Measurements from ENCODE around the gene AHSG.

The AHSG gene

DNA sequence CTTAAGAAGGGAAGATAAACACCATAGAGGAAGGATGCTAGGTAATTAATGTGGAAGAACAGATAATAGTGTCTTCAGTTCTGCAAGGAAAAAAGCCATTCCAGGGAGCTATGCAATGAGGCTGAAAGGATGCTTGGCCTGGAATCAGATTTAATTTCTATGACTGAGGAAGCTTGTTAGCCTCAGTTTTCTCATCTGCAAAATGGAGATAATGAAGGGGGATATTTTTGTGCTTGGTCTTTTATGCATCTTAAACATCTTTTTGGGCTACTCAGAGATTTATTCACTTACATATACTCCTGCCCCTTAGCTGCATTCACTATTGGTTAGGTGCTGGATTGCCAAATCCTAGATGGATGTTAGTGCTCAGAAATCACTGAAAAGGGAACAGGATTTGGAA lies 25.7 kb upstream of the AHSG start:
- FAIRE-seq (no peak), DNase-seq (ENCODE audit: insufficient read length, low spot score) (no peak)
- TF ChIP-seq POLR2A (IDR thresholded peaks at IDR 0.05; ENCODE audit: low read depth, low read length) = no peak

DNA sequence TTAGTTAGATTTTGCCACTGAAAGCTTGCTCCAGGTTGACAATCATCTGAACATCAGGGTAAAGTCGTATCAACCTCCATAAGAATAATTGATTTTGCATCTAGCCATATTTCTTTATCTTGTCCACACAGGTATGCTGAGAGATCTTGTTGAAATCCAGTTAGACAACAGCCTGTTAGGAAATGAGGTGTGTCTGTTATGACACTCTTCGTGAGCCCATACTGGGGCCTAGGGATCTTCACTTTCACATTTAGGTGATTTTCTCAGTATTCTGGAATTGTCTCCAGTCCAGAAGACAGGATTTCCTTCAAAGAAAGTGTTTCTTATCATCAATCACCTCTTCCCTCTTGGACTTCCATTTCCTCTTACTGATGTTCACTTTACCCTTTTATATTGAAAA lies 24.2 kb upstream of the AHSG start:
- peak; percentile 72 for FAIRE-seq
- no peak for TF ChIP-seq POLR2A (IDR thresholded peaks at IDR 0.05; ENCODE audit: low read depth, low read length)
- no peak for DNase-seq (ENCODE audit: insufficient read length, low spot score)

DNA sequence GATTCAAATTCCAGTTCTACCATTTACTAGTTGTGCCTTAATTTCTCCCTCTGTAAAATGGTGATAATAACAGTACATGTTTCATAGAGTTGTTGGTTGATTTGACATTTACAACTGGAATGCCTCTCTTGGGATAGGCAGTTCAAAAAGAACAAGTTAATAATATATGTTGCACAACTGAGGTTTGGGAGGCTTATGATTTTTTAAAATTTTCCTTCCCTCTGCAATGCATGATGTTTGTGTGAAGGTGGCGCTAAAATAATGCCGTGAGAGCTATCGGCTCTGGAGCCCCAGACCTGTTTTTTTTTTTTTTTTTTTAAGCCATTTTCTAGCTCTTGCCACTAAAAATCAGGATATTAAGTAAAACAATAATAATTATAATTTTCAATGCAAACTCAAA lies 23.7 kb upstream of the AHSG start:
- FAIRE-seq = no peak
- no peak for TF ChIP-seq POLR2A (IDR thresholded peaks at IDR 0.05; ENCODE audit: low read depth, low read length)
- no peak for DNase-seq (ENCODE audit: insufficient read length, low spot score)

DNA sequence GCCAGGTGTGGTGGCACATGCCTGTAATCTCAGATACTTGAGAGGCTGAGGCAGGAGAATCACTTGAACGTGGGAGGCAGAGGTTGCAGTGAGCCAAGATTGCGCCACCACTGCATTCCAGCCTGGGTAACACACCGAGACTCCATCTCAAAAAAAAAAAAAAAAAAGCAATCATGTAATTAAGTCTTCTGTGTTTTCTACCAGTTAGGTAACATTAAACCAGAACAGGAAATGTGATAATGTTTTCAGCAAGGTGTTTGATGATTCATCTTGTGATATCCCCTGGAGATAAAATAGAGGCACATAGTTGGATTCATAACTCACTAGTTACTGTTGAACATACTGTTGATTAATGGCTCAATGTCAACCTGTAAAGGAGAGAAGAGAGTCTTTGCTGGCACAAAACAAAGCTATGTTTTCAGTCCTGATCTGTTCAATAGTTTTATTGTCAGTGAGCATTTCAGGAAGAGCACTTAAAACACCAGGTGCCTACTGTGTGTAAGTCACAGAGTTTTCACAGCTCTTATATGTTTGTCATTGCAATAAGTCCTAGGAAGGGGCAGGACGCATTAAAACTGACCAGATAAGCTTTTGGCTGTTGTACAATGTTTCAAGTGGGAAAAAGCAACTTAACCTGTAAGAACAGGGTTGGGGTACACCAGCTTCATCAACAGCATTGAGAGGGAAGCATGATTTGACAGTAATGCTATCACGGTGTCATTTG lies 22.8 kb upstream of the AHSG start:
- FAIRE-seq (no peak), DNase-seq (ENCODE audit: insufficient read length, low spot score) (no peak)
- TF ChIP-seq POLR2A (IDR thresholded peaks at IDR 0.05; ENCODE audit: low read depth, low read length) = no peak

DNA sequence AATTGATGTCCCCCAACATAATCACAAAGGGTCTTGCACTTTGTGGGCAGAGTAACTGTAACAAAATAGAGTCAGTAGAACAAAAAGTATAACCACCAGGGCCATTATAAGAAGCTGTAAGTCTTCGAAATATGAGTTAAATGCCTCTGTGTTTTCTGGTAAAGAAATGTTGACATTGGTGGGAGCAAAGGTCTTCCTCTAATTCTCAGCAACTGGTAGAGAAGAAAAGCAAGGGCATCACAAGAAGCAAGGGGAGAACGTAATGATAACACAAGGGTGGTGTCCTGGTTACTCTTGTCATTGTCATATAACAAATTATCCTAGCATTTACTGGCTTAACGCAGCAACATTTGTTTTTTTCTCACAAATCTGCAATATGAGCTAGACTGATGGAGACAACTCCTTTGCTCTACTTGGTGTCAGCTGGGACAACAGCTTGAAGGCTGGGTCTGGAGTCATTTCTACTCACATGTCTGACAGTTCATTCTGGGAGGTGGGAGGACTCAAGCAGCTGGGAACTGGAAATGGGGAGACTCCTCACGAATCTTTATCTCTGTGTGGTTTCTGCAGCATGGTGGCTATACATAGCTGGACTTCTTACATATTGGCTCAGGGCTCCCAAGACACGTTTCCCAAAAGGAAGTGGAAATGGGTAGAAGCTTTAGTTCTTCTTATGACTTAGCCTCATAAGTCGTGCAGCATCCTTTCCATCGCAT lies 22.1 kb upstream of the AHSG start:
- DNase-seq (ENCODE audit: insufficient read length, low spot score) = no peak
- FAIRE-seq = no peak
- TF ChIP-seq POLR2A (IDR thresholded peaks at IDR 0.05; ENCODE audit: low read depth, low read length) = no peak

DNA sequence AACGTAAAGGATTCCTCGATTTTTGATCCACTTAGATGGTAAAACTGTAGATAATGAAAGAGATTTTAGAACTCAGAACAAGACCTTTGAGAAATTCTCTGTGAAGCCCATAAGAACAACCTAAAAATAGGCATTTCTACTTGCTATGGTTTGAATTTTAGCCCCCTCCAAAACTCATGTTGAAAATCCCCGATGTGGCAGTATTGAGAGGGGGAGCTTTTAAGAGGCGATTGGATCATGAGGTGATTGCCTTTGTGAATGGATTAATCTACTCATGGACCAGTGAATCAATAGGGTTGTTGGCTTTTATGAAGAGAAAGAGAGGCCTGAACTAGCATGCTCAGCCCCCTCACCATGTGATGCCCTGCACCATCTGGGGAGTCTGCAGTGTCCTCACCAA lies 20.2 kb upstream of the AHSG start:
- DNase-seq (ENCODE audit: insufficient read length, low spot score) (no peak), FAIRE-seq (no peak)
- no peak for TF ChIP-seq POLR2A (IDR thresholded peaks at IDR 0.05; ENCODE audit: low read depth, low read length)

DNA sequence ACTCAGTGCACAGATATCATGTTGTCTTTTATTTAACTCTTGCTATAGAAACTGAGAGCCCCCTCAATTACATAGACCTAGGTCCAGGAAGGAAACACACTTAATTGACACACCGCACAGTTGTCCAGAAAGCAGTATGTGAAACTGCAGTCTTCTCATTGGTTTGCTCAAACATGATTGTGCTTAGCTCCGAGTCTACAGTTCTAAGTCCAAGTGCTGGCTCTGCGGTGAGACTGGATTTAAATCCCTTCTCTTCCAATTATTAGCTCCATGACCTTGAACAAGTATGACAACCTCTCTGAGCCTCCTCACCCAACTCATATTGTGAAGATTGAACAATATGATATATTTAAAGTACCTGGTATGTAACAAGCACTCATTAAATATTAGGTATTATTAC lies 19.0 kb upstream of the AHSG start:
- FAIRE-seq (no peak), DNase-seq (ENCODE audit: insufficient read length, low spot score) (no peak)
- no peak for TF ChIP-seq POLR2A (IDR thresholded peaks at IDR 0.05; ENCODE audit: low read depth, low read length)

GRCh38 chr3:186594591-186595113 lies 18.2 kb upstream of the AHSG start:
- no peak for TF ChIP-seq POLR2A (IDR thresholded peaks at IDR 0.05; ENCODE audit: low read depth, low read length)
- FAIRE-seq (no peak), DNase-seq (ENCODE audit: insufficient read length, low spot score) (no peak)

DNA sequence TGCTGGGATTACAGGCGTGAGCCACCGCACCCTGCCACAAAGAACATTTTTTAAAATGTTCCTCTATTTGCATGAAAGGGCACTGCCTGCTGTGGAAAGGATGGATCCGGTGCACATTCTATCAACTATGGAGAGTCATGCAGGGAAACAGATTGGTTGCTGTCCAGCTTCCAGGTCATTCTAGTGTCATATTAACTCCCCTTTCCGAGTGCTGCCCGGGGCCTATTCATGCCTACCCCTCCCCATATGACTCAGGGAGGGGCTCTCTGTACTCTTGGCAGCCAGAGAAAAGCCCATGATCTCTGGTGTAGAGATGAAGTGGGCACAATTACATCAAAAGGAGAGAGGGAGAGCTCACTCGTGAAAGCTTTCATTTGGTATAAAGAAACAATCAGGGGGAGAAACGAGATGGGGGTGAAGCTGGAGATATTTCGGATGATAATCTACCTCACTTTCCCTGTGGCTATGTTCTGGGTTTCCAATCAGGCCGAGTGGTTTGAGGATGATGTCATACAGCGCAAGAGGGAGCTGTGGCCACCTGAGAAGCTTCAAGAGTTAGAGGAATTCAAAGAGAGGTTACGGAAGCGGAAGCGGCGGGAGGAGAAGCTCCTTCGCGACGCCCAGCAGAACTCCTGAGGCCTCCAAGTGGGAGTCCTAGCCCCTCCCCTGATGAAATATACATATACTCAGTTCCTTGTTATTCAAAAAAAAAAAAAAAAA lies 16.1 kb upstream of the AHSG start:
- FAIRE-seq (no peak), DNase-seq (ENCODE audit: insufficient read length, low spot score) (no peak)
- TF ChIP-seq POLR2A (IDR thresholded peaks at IDR 0.05; ENCODE audit: low read depth, low read length) = no peak

GRCh38 chr3:186598108-186598784 lies 14.6 kb upstream of the AHSG start:
- FAIRE-seq (no peak), DNase-seq (ENCODE audit: insufficient read length, low spot score) (no peak)
- no peak for TF ChIP-seq POLR2A (IDR thresholded peaks at IDR 0.05; ENCODE audit: low read depth, low read length)

DNA sequence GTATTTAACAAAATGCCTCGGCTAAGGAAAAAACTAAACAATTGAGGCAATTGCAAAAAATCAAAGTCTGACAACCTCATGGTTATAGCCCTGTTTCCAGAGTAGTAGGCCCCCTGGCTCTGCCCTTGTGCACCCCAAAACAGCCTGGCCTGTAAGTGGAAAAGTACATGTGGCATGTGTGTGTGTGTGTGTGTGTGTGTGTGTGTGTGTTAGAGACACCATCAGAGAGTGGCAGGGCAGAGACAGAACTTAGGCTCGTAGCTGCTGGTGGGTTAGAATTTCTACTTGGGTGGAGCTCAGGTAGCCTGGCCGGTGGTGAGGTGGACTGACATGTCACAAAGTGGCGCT lies 14.1 kb upstream of the AHSG start:
- no peak for DNase-seq (ENCODE audit: insufficient read length, low spot score)
- FAIRE-seq = no peak
- TF ChIP-seq POLR2A (IDR thresholded peaks at IDR 0.05; ENCODE audit: low read depth, low read length) = no peak

DNA sequence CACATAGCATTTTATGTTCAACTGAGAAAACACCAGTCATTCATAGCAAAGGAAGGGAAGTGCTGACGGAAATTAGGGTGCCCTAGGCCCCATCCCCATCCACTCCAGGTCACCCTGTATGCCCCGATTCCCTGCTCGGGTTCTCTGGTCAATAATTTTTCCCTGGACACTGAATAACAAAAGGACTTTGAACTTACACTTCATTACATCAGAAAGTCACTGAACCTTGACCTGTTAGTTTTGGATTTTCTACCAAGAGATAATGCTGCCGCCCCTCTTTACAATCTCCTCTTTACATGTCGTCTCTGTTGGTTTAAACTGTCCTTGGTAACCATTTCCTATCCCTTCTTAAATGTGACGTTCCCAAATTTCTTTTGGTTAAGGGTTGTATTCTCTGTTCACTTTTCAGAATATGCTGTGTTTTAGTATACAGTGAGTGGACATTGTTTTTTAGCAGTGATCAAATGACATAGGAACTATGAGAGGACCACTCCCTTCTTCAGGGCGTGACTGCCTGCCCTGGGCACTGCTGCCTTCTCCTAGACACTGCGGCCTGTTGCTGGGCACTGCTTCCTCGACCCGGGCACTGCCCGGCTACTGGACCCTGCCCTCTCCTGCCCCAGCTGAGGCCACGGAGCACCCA lies 13.6 kb upstream of the AHSG start:
- TF ChIP-seq POLR2A (IDR thresholded peaks at IDR 0.05; ENCODE audit: low read depth, low read length) = no peak
- DNase-seq (ENCODE audit: insufficient read length, low spot score) (no peak), FAIRE-seq (no peak)

GRCh38 chr3:186599785-186600166 lies 13.1 kb upstream of the AHSG start:
- FAIRE-seq (no peak), DNase-seq (ENCODE audit: insufficient read length, low spot score) (no peak)
- TF ChIP-seq POLR2A (IDR thresholded peaks at IDR 0.05; ENCODE audit: low read depth, low read length) = no peak

DNA sequence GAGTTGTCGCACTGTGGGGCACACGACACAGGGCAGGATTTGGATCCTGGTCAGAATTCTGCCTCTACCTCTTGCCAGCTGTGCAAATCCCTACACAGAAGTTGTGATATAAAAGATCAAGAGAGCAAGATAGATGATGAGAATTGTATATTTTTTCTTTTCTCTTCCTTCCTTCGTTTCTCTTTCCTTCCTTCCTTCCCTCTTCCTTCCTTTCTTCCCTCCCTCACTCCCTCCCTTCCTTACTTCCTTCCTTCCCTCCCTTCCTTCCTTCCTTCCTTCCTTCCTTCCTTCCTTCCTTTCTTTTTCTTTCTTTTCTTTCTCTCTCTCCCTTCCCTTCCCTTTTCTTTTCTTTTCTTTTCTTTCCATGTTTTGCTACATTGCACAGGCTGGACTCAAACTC lies 12.0 kb upstream of the AHSG start:
- DNase-seq (ENCODE audit: insufficient read length, low spot score) = no peak
- no peak for FAIRE-seq
- TF ChIP-seq POLR2A (IDR thresholded peaks at IDR 0.05; ENCODE audit: low read depth, low read length) = no peak

Data from H54 (cell line).